DND-41 (cell line): ENCODE results near the gene PITX3.

Experiments used
- EZH2 ChIP-seq: IDR thresholded peaks from 3 replicates; pipeline ENCODE4 v1.6.1; 2012; ENCODE audit warnings: borderline replicate concordance, low read depth, mild to moderate bottlenecking, moderate library complexity, low read length, inconsistent platforms; ENCODE audit not compliant: severe bottlenecking
- TF ChIP-seq, protein P1 (sequence below): IDR thresholded peaks from 2 replicates; pipeline ENCODE4 v1.5.1; 2012; ENCODE audit warnings: borderline replicate concordance, low read length, moderate library complexity, mild to moderate bottlenecking; ENCODE audit not compliant: poor library complexity, severe bottlenecking; ENCODE audit errors: extremely low read depth

DNA sequence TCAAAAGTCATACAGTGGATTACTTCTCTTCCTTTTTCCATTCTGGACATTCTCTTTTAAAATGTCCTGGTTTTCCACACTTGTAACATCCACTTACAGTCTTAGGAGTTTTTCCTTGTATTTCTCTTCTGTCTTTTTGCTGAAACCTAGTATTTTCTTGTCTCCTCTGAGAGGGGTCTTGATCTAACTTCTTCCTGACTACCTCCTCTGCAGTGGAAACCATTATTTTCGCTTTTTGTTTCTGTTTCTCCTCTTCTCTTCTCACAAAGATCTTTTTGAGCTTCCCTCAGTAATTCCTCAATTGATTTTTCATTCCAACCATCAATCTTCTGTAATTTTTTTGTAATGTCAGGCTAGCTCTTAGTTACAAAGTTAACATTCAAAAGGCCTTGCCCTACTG, 38.9 kb downstream of the PITX3 start:
- TF ChIP-seq, protein P1, sequence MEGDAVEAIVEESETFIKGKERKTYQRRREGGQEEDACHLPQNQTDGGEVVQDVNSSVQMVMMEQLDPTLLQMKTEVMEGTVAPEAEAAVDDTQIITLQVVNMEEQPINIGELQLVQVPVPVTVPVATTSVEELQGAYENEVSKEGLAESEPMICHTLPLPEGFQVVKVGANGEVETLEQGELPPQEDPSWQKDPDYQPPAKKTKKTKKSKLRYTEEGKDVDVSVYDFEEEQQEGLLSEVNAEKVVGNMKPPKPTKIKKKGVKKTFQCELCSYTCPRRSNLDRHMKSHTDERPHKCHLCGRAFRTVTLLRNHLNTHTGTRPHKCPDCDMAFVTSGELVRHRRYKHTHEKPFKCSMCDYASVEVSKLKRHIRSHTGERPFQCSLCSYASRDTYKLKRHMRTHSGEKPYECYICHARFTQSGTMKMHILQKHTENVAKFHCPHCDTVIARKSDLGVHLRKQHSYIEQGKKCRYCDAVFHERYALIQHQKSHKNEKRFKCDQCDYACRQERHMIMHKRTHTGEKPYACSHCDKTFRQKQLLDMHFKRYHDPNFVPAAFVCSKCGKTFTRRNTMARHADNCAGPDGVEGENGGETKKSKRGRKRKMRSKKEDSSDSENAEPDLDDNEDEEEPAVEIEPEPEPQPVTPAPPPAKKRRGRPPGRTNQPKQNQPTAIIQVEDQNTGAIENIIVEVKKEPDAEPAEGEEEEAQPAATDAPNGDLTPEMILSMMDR = no peak
- no peak for TF ChIP-seq EZH2
